Urinary bladder (tissue), 4 donors: ENCODE results near the gene PRDM11. TPM values are rescaled to one million over a fixed set of nuclear protein-coding genes. Genes with fewer than 3 reads are reported as not detected.
A peak's percentile ranks its signal among the peaks of the same experiment; 100 is the strongest.

ENCODE experiments used
- DNase-seq: peaks from one replicate; pipeline ENCODE4 v3.0.0-alpha.2; 2015; ENCODE audit errors: extremely low spot score
- H3K27ac ChIP-seq: one replicate; pipeline ENCODE4 v1.5.1; 2013; ENCODE audit warnings: low read depth, mild to moderate bottlenecking, moderate library complexity
- H3K36me3 ChIP-seq: one replicate; pipeline ENCODE4 v1.6.1; 2013; ENCODE audit warnings: mild to moderate bottlenecking, moderate library complexity; ENCODE audit not compliant: insufficient read depth
- H3K4me1 ChIP-seq: one replicate; pipeline ENCODE4 v1.6.1; 2013; ENCODE audit warnings: mild to moderate bottlenecking, moderate library complexity; ENCODE audit not compliant: insufficient read depth
- H3K4me3 ChIP-seq: one replicate; pipeline ENCODE4 v1.5.1; 2013; ENCODE audit warnings: low read depth, low read length
- WGBS: extraction: QIAGEN DNeasy Blood & Tissue Kit; methylation state at CpG from one replicate; pipeline ENCODE4 v1.1.7; 2013; 5-methylcytosine and 5-hydroxymethylcytosine counted together
- polyA plus RNA-seq: library from polyadenylated mRNA; stranded (reverse); fragments of 200-250 nt; gene quantifications from one replicate; pipeline ENCODE4 v1.2.3, GENCODE V29; 2013
- total RNA-seq: library from RNA; depleted of rRNA; stranded (reverse); fragments of >200 nt; gene quantifications from one replicate; pipeline ENCODE4 v1.2.3, GENCODE V29; 2014
- donor health status: healthy with polysubstance abuse.
- donor health status: healthy.

PRDM11 gene
- total and polyA plus RNA-seq, 2 donors = 13.7 to 17.2 TPM

- Histone ChIP-seq H3K4me1 (no peaks in the 10 kb centered on the region), H3K4me3 (no peak overlapping the region), H3K27ac (peak overlapping the region; percentile 46), H3K36me3 (no peaks in the 10 kb centered on the region)
- WGBS = 75% methylated on average over 20 of the region's 20 CpGs
- no peak for DNase-seq
Measured at GRCh38 chr11:45157247-45158209, 11.1 kb downstream of the PRDM11 start.

GRCh38 chr11:45158210-45158731 lies 11.8 kb downstream of the PRDM11 start:
- peak; percentile 80 for DNase-seq
- WGBS = 20% methylated on average over 8 of the region's 8 CpGs
- no peaks in the 10 kb centered on the region for H3K36me3 ChIP-seq
- no peaks in the 10 kb centered on the region for H3K4me1 ChIP-seq
- H3K4me3 ChIP-seq = no peak overlapping the region
- peak overlapping the region; percentile 24 for H3K27ac ChIP-seq

- Histone ChIP-seq H3K4me1 (no peaks in the 10 kb centered on the region), H3K4me3 (no peak overlapping the region), H3K27ac (peak overlapping the region; percentile 24), H3K36me3 (no peaks in the 10 kb centered on the region)
- 48% methylated on average over 13 of the region's 13 CpGs for WGBS
- no peak for DNase-seq
Measured at GRCh38 chr11:45158891-45159605, 12.6 kb downstream of the PRDM11 start.

- 70% methylated on average over 3 of the region's 3 CpGs for WGBS
- Histone ChIP-seq H3K27ac (no peak overlapping the region), H3K36me3 (no peaks in the 10 kb centered on the region), H3K4me1 (no peaks in the 10 kb centered on the region), H3K4me3 (no peak overlapping the region)
- DNase-seq = no peak
Measured at GRCh38 chr11:45159781-45160365, 13.4 kb downstream of the PRDM11 start.

GRCh38 chr11:45161252-45162063 lies 15.0 kb downstream of the PRDM11 start:
- Histone ChIP-seq H3K4me3 (no peak overlapping the region), H3K36me3 (no peaks in the 10 kb centered on the region), H3K27ac (no peak overlapping the region), H3K4me1 (no peaks in the 10 kb centered on the region)
- DNase-seq = no peak
- 58% methylated on average over 23 of the region's 23 CpGs for WGBS

GRCh38 chr11:45162064-45162375 lies 15.6 kb downstream of the PRDM11 start:
- no peak overlapping the region for H3K27ac ChIP-seq
- H3K4me3 ChIP-seq = no peak overlapping the region
- H3K4me1 ChIP-seq = no peaks in the 10 kb centered on the region
- 81% methylated on average over 3 of the region's 3 CpGs for WGBS
- H3K36me3 ChIP-seq = no peaks in the 10 kb centered on the region
- DNase-seq = no peak

GRCh38 chr11:45162916-45163879 lies 16.8 kb downstream of the PRDM11 start:
- no peak for DNase-seq
- WGBS = 88% methylated on average over 10 of the region's 10 CpGs
- no peaks in the 10 kb centered on the region for H3K36me3 ChIP-seq
- H3K4me1 ChIP-seq = no peaks in the 10 kb centered on the region
- H3K27ac ChIP-seq = no peak overlapping the region
- no peak overlapping the region for H3K4me3 ChIP-seq

GRCh38 chr11:45163956-45164575 lies 17.6 kb downstream of the PRDM11 start:
- Histone ChIP-seq H3K4me1 (no peaks in the 10 kb centered on the region), H3K4me3 (no peak overlapping the region), H3K36me3 (no peaks in the 10 kb centered on the region), H3K27ac (no peak overlapping the region)
- DNase-seq = no peak
- WGBS = 69% methylated on average over 15 of the region's 15 CpGs

GRCh38 chr11:45165386-45165785 lies 18.9 kb downstream of the PRDM11 start:
- H3K27ac ChIP-seq = no peak overlapping the region
- no peak for DNase-seq
- H3K4me3 ChIP-seq = no peak overlapping the region
- WGBS = 88% methylated on average over 9 of the region's 9 CpGs
- no peaks in the 10 kb centered on the region for H3K4me1 ChIP-seq
- H3K36me3 ChIP-seq = no peaks in the 10 kb centered on the region

GRCh38 chr11:45165806-45166603 lies 19.6 kb downstream of the PRDM11 start:
- Histone ChIP-seq H3K4me1 (no peaks in the 10 kb centered on the region), H3K36me3 (no peaks in the 10 kb centered on the region), H3K4me3 (no peak overlapping the region), H3K27ac (no peak overlapping the region)
- DNase-seq = no peak
- 91% methylated on average over 5 of the region's 5 CpGs for WGBS

GRCh38 chr11:45166604-45166897 lies 20.1 kb downstream of the PRDM11 start:
- H3K4me1 ChIP-seq = no peaks in the 10 kb centered on the region
- H3K36me3 ChIP-seq = no peaks in the 10 kb centered on the region
- H3K27ac ChIP-seq = no peak overlapping the region
- no peak for DNase-seq
- no peak overlapping the region for H3K4me3 ChIP-seq
- WGBS = 82% methylated on average over 4 of the region's 4 CpGs
